Right renal pelvis (tissue), 4 donors: ENCODE data around the gene RNF34. TPM values are rescaled to one million over a fixed set of nuclear protein-coding genes. Genes with fewer than 3 reads are reported as not detected.
"Not testable (repeated sequence)": the region's sequence is repeated elsewhere in the genome, so short reads cannot be mapped to it uniquely, and the experiment has no call there.

Source experiments
- DNase-seq, 4 donors: peaks; one replicate each; pipeline ENCODE4 v3.0.0-alpha.2; 2013; ENCODE audit warnings: low read depth in 4 of 4, low spot score in 3 of 4, missing footprints in 1 of 4
- polyA plus RNA-seq, 4 donors: library from polyadenylated mRNA; unstranded; fragments of 120-200 nt; gene quantifications; one replicate each; pipeline ENCODE4 v1.2.1, GENCODE V29; 2013; ENCODE audit not compliant: insufficient read length in 4 of 4

The RNF34 gene
- polyA plus RNA-seq, 4 donors, result 37.3 to 43.5 (median 38.7) TPM

DNA sequence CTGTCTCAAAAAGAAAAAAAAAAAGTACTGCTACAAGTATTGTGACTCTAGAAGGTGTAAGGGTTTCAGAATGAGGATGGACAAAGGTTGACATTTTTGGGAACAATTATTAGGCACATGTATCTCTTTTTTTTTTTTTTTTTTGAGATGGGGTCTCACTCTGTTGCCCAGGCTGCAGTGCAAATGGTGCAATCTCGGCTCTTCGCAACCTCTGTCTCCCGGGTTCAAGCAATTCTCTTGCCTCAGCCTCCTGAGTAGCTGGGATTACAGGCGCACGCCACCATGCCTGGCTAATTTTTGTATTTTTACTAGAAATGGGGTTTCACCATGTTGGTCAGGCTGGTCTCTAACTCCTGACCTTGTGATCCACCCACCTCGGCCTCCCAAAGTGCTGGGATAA lies 15.0 kb upstream of the RNF34 start:
- not testable (repeated sequence) for DNase-seq

DNA sequence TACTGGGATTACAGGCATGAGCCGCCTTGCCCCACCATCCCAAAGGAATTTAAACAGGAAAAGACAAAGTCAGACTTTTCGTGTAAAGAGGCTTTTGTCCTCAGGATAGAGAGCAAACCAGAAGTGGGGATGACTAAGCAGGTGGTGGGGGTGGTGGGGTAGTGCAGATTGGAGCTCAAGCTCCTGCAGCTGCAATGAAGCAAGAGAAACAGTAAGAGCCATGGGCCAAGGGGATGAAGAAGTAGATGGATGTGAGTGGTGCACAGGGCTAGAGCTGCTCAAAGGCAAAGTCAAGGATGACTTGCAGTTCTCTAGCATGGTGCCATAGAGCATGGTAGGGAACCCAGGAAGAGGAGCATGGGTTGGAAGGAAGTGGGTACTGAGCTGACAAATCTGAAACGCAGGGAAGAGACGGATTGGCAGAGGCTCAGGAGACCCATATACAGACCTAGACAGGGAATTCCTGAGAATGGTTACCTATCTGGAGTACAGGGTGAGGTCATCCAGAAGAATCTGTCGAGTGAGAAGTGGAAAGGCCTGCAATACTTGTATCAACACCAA lies 11.4 kb upstream of the RNF34 start:
- DNase-seq, result no peak

DNA sequence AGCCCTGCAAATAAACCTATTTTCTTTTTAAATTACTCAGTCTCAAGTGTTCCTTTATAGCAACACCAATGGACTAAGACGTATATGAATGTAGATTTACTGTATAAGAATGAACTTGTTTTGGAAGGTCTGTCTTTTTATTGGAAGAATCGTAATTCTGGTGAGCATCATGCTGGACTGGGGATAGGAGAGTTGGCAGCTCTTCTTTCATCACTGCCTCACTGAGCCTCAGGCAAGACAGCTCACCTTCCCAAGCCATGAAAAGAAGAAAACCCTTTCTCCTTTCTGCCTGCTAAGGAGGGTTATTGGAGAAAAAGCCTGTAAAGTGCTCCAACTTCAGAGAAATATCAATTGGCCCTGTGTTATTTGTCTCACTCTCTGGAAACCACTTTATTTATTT lies 9.1 kb upstream of the RNF34 start:
- no peak for DNase-seq

DNA sequence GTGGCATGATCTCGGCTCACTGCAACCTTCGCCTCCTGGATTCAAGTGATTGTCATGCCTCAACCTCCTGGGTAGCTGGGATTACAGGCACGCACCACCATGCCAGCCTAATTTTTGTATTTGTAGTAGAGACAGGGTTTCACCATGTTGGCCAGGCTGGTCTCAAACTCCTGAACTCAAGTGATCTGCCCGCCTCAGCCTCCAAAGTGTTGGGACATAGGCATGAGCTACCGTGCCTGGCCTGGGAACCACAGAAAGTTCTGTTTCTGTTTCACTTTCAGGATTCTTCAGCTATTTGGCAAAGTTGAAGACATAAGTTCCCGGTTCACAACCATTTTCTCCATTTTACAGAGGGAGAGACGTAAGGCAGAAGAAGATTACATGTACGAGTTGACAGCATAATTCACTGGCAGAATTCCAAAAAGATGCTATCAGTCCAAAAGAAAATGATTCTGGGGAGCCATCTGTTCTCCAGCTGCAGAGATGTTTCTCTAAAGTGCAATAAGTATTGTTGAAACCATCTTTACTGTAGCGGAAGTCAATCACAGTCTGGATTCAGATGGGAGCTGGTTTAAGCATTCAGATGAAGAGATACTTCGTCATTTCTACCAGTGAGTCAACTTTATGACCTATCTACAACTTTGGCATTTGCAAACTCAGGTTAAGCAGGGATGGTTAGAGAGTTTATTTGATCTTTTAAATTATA lies 8.1 kb upstream of the RNF34 start:
- no peak for DNase-seq

DNA sequence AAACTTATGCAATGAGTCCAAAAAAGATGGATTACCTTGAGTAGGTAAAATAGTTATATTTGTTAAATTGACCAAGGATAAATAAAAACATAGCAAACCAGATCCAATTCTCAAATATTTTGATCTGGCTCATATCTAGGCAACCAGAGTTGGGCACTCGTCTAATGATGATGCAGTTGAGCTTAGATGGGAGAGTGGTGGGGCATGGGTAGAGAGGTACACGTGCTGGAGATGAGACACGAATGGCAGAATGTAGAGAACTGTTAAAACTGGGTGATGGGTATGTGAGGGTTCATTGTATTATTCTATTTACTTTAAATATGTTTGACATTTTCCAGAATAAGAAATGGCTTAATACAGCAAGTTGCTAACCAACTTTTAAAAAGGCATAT lies 7.6 kb upstream of the RNF34 start:
- DNase-seq, result no peak

DNA sequence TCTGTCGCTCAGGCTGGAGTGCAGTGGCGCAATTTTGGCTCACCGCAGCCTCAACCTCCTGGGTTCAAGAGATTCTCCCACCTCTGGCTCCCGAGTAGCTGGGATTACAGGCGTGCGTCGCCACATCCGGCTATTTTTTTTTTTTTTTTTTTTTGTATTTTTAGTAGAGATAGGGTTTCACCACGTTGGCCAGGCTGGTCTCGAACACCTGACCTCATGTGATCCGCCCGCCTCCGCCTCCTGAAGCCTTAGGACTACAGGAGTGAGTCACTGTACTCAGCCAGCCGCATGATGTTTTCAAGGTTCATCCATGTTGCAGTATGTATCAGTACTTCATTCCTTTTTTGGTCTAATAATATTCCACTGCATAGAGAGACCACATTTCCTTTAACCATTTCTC lies 2.4 kb upstream of the RNF34 start:
- DNase-seq, result no peak

DNA sequence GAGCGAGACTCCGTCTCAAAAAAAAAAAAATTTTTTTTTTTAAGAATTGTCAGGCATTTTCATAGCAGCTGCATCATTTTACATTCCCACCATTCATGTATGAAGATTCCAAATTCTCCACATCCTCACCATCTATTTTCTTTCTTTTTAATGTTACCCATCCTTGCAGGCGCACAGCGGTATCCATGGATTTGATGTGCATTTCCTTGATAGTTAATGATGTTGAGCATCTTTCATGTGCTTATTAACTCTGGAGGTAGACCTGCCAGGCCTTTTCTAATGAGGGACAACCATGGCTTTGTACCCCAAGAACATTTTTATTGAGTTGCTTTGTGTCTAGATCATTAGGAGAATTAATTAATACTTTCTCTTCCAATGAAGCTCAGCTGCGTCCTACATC lies 1.6 kb upstream of the RNF34 start:
- no peak for DNase-seq

DNA sequence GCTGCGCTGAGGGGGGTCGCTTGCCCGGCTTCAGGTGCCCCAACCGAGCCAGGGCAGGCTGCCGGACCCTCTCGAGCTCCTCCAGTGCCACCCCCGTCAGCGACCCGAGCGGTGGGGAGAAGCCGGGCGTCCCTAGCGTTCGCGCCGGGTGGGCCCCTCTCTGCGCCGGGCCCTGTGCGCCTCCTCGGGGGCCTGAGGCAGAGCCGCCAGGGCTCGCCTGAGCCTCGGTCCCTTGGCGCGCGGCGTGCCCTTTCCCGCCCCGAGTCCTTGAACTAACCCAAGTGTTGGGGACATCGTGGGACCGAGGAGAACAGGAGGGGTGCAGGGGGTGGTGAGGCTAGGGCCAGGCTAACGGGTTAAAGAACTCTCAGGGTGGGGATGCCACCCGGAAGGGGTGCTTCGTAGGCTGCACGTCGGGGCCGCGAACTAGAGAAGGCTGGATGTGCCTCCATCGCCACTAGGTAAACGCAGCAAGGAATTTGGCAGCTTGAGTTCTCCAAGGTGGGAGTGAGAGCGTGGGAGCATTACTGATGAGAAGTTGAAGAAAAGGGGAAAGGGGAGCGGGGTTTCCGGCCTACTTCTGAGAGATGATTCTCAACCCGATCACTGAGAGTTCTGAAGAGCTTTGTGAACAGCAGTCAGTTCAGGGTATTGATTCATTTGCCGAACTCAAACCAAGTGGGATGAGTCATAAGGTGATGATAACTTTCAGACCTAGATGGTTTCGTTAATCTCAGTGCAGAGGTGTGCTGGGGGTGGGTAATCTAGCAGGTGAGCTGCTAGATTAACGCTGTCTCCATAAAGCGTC lies 618 bp downstream of the RNF34 start:
- DNase-seq, result peak in 2 of 4 donors; percentile 28 to 37

DNA sequence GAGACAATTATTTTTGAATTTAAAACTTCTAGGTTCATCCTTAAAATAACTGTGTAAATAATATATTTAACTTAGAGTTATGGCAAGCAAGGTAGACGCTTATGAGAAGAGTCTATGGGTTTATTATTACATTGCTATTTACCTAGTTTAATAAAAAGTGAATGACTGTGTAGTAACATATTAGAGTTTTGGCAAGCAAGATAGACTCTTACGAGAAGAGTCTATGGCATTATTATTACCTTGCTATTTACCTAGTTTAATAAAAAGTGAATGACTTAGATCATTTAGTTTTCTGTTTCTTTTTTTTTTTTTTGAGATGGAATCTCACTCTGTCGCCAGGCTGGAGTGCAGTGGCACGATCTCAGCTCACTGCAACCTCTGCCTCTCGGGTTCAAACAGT lies 3.8 kb downstream of the RNF34 start:
- no peak for DNase-seq

DNA sequence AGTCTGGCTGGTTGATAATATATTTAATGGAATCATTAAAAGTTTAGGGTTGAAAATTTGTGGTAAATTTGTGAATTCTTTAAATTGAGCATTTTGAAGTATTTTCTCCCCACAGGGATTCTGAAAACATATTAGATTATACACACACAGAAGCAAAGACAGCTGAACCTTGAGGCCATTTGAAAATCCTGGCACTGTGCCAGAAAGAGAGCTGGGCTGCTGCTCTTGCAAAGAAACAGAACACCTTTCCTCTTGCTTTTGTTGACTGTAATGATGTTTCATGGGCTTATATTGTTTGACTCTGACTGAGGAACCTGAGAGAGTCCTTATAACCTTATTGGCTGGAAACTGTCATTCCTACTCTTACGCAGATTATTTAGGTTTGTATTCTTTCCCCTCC lies 4.8 kb downstream of the RNF34 start:
- peak in 1 of 4 donors; percentile 26 for DNase-seq

DNA sequence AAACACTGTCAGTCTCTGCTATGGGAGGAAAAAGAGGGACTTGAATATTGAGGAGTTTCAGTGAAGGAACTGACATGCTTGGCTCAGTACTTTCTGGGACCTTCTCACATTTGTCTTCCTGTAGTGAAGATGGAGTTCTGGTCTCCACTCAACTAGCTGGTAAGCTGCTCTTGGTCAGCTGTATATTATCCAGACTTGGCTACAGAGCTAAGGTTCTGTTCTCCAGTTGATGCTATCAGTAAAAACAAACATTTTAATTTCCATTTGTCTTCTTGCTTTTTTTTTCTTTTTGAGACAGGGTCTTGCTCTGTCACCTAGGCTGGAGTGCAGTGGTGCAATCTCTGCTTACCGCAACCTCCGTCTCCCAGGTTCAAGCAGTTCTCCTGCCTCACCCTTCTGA lies 5.3 kb downstream of the RNF34 start:
- DNase-seq, result no peak

DNA sequence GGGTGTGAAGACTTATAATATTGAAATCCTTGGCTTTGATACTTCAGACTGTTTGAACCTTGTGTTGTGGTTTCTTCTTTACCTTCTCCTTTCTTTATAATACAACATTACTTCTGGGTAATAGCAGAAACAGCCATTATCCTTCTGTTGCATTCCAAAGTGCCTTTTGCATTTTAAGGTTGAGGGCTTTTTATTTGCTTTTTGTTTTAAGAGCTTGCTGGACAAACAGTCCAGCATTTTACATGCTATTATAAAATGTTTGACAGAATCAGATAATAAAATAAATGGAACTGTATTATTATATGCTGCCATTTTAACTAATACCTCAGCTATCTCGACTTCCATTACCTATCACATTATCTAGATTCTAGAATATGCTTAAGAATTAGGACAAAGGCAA lies 14.0 kb downstream of the RNF34 start:
- no peak for DNase-seq

DNA sequence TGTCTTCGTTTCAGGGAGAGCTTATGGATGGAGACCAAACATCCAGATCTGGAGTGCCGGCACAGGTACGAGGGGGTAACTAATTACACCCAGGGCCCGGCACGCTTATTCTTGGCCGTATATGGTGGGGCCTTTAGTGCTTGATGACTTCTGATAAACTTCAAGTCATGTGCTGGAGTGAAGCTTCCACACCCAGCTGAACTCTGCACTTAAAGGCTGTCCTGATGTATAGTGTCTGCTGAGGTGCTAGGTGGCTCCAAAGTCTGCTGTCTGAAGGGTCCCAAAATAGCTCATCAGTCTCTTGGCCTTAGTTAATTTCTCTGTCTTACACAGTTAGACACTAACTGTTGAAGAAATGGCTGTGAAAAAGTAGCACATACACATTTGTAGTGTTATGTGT lies 17.9 kb downstream of the RNF34 start:
- no peak for DNase-seq

DNA sequence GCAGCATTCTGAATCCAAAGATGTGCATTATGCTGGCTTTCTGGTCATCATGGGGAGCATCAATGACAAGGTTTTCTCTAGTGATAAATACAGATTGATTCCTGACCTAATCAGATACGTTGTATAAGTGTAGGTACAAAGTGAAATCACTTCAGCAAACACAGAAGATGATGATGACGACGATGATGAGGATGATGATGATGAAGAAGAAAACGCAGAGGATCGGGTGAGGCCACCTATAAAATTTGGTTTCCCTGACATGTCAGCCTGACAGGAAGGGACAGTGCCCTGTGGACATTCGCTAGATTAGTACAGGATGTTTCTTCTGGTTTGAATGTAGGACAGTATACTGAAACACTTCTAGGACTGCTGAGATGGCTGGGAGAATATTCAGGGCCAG lies 20.2 kb downstream of the RNF34 start:
- no peak for DNase-seq

DNA sequence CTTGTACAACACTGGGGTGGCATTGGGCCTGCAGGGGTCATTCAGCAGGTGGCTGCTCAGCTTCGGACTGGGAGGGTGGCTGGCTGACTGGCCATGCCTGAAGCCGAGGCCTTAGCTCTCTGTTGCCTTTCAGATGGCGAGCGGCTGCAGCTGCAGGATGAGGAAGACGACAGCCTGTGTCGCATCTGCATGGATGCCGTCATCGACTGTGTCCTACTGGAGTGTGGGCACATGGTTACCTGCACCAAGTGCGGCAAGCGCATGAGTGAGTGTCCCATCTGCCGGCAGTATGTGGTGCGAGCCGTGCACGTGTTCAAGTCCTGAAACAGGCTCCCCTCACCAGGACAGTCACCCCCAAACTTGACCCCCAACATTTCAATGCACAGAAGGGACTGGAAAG lies 23.3 kb downstream of the RNF34 start:
- no peak for DNase-seq

DNA sequence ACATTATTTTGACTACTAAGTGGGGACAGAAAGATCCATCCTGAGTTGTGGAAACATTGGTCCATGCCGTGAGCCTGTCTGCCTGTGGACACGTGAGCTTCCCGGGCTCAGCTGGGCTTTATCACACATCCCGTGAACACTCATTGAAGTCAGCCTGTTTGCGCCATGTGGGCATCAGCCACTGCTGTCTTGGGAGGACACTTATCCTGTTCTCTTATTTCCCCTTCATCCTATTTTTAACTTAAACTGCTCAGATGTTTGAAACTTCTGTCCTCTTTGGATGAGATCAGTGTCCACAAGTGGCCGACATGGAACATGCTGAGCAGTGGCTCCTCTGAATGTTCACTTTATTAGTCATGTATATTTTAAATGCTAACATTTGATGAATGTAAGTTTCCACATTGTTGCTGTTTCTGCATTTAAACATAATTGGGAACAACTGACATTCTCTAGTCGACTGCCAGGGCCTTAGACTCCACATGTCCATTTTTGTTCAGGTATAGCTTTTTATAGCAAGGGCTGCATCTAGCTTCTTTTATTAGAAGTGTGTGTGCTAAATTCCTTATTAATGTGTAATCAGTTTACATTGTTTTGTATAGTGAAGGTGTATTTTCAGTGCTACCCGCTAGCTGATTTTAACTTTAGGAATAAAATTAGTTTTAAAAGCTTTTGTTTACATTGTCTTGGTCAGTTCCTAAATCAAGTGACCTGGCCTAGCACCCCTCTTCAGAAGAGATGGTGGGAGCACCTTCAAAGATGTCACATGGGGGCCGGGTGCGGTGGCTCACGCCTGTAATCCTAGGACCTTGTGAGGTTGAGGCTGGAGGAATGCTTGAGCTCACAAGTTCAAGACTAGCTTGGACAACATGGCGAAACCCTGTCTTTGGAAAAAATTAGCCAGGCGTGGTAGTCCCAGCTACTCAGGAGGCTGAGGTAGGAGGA lies 24.0 kb downstream of the RNF34 start:
- no peak for DNase-seq

DNA sequence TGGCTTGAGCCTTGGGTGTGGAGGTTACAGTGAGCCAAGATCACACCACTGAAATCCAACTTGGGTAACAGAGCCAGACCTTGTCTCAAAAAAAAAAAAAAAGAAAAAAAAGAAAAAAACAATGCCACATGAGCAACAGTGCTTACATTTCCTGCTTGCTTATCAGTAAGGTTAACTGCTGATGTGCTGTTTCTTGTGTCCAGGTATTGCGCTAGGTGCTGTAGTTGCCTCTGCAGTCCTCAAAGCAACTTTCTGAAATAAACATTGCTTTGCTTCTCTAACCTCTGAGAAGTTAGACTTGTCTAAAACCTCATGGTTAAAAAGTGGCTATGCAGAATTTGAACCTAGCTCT lies 24.7 kb downstream of the RNF34 start:
- no peak for DNase-seq

DNA sequence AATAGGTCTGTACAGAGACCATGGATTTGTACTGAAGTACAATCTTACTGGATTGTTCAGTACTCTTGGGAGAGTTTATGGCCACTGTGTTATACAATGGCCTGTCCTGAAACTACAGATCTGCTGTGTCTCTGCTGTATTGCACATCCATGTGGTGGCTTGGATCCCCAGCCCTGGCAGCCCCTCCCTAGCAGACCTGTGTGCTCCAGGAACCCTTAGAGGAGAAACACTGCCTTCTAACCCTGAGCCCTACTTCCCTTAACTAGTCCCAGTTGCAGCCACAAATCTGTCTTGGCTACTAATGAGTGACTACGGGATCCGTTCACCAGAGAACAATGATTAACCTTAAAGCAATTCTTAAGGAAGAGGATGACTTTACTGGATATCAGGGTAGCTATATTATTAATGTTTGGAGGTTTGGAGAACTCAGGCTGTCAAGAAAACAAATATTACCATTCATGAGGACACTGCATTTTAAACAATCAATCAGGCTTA lies 27.7 kb downstream of the RNF34 start:
- no peak for DNase-seq

DNA sequence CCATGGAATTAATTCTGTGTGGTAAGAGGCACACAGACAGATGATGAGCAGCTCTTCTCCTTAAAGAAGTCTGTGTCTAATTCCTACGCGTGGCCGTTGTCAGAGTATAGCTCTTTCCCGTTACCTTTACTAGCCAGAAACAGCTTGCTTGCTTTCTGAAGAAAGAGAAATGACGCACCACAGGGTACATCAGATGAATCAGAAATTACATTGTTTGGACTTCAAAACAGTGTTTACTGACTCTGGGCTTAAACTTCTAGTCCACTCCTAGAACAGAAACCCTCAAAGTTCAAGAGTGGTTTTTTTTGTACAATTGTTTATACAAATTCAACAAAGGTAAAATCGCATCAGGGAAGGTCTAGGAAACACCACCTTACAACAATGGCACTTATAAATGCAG lies 29.0 kb downstream of the RNF34 start:
- no peak for DNase-seq

DNA sequence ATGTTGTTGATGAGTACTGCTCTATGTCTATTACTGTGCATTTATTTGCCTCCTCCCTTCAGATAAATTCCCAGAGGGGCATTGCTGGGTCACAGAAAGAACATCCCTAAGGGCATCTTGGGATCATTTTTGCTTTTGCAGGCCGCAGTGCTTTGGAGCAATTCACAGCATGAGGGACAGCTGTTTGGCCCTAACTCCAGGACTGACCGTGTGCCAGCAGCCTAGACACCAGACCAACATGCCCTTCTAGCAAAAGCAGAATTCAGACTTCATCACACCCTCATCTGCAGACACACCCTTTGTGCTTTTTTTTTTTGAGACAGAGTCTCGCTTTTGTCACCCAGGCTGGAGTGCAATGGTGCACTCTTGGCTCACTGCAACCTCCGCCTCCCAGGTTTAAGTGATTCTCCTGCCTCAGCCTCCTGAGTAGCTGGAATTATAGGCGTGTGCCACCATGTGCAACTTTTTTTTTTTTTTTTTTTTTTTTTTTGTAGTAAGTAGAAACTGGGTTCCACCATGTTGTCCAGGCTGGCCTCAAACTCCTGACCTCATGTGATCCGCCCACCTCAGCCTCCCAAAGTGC lies 31.0 kb downstream of the RNF34 start:
- DNase-seq, result no peak
